Neuronal stem cell (in vitro differentiated cells): ENCODE results near the gene TASP1.

Experiments
- DNase-seq: peaks from one replicate; pipeline ENCODE4 v3.0.0-alpha.2; 2013; ENCODE audit warnings: low spot score
- H2AFZ ChIP-seq: one replicate; pipeline ENCODE4 v1.6.1; 2013; ENCODE audit warnings: mild to moderate bottlenecking, low read length, inconsistent platforms
- H2AK5ac ChIP-seq: 2 replicates; pipeline ENCODE4 v1.6.1; 2013; ENCODE audit warnings: low read depth, mild to moderate bottlenecking, inconsistent platforms, low read length, moderate library complexity, mixed read lengths
- H2BK120ac ChIP-seq: 2 replicates; pipeline ENCODE4 v1.6.1; 2013; ENCODE audit warnings: low read depth, mild to moderate bottlenecking, inconsistent platforms, low read length, moderate library complexity, mixed read lengths
- H2BK12ac ChIP-seq: one replicate; pipeline ENCODE4 v1.6.1; 2013; ENCODE audit warnings: low read length, inconsistent platforms
- H2BK15ac ChIP-seq: 2 replicates; pipeline ENCODE4 v1.6.1; 2013; ENCODE audit warnings: mild to moderate bottlenecking, low read length, inconsistent platforms, mixed read lengths
- H2BK5ac ChIP-seq: one replicate; pipeline ENCODE4 v1.6.1; 2013; ENCODE audit warnings: inconsistent platforms, mild to moderate bottlenecking, low read length, moderate library complexity
- H3K14ac ChIP-seq: one replicate; pipeline ENCODE4 v1.6.1; 2013; ENCODE audit warnings: low read length, inconsistent platforms
- H3K18ac ChIP-seq: 2 replicates; pipeline ENCODE4 v1.6.1; 2013; ENCODE audit warnings: low read length, inconsistent platforms
- H3K23ac ChIP-seq: 2 replicates; pipeline ENCODE4 v1.6.1; 2013; ENCODE audit warnings: low read depth, mild to moderate bottlenecking, mixed read lengths, low read length, inconsistent platforms; ENCODE audit not compliant: poor library complexity
- H3K27ac ChIP-seq: replicated peaks from 3 replicates; pipeline ENCODE4 v1.5.1; 2013; ENCODE audit warnings: low read length, inconsistent platforms
- H3K27me3 ChIP-seq, 3 experiments: 2 replicates each; pipeline ENCODE4 v1.6.1; 2013; ENCODE audit warnings: low read length in 3 of 3, mild to moderate bottlenecking in 2 of 3, inconsistent platforms in 1 of 3, low read depth in 1 of 3, mixed read lengths in 1 of 3, moderate library complexity in 1 of 3; ENCODE audit not compliant: control insufficient read depth in 3 of 3, insufficient read depth in 3 of 3
- H3K36me3 ChIP-seq, 2 donors: replicated peaks in 1 of 2; 2 replicates each; pipeline ENCODE4 v1.6.1; 2013; ENCODE audit warnings: low read length in 2 of 2; ENCODE audit not compliant: control insufficient read depth in 2 of 2, insufficient read depth in 2 of 2
- H3K4ac ChIP-seq: 2 replicates; pipeline ENCODE4 v1.6.1; 2013; ENCODE audit warnings: inconsistent platforms, mild to moderate bottlenecking, low read length, moderate library complexity
- H3K4me1 ChIP-seq, 2 donors: 1 replicate in 1 of 2; 2 replicates in 1 of 2; pipeline ENCODE4 v1.6.1; 2013; ENCODE audit warnings: low read length in 2 of 2, low read depth in 1 of 2; ENCODE audit not compliant: control insufficient read depth in 2 of 2, insufficient read depth in 1 of 2
- H3K4me2 ChIP-seq: one replicate; pipeline ENCODE4 v1.6.1; 2013; ENCODE audit warnings: mild to moderate bottlenecking, low read length, inconsistent platforms; ENCODE audit not compliant: insufficient read depth, poor library complexity, severe bottlenecking
- H3K4me3 ChIP-seq, 2 donors: 2 replicates each; pipeline ENCODE4 v1.5.1; 2013; ENCODE audit warnings: low read length in 2 of 2, mild to moderate bottlenecking in 2 of 2, inconsistent platforms in 1 of 2, moderate library complexity in 1 of 2
- H3K79me1 ChIP-seq: one replicate; pipeline ENCODE4 v1.6.1; 2013; ENCODE audit warnings: low read depth, mild to moderate bottlenecking, inconsistent platforms, low read length, moderate library complexity
- H3K9ac ChIP-seq: one replicate; pipeline ENCODE4 v1.6.1; 2013; ENCODE audit warnings: mild to moderate bottlenecking, low read depth, low read length, inconsistent platforms; ENCODE audit not compliant: poor library complexity
- H3K9me3 ChIP-seq, 2 donors: replicated peaks in 1 of 2; 2 replicates each; pipeline versions ENCODE3 to v1.6.1; 2013; ENCODE audit warnings: low read length in 2 of 2, mild to moderate bottlenecking in 2 of 2, inconsistent platforms in 1 of 2, low read depth in 1 of 2, mixed read lengths in 1 of 2, moderate library complexity in 1 of 2; ENCODE audit not compliant: control insufficient read depth in 2 of 2, insufficient read depth in 1 of 2
- H4K8ac ChIP-seq: one replicate; pipeline ENCODE4 v1.6.1; 2013; ENCODE audit warnings: low read depth, mild to moderate bottlenecking, inconsistent platforms, low read length, moderate library complexity
- H4K91ac ChIP-seq: one replicate; pipeline ENCODE4 v1.6.1; 2013; ENCODE audit warnings: low read length, low read depth, mild to moderate bottlenecking, inconsistent platforms; ENCODE audit not compliant: poor library complexity
- WGBS, 2 donors: extraction: QIAGEN DNeasy Blood & Tissue Kit; methylation state at CpG; one replicate each; pipeline ENCODE4 v1.1.7; 2013; ENCODE audit warnings: missing lambda C conversion rate in 2 of 2, mixed read lengths in 1 of 2; ENCODE audit not compliant: insufficient read length in 2 of 2, insufficient replicate concordance in 1 of 2; ENCODE audit errors: extremely low coverage in 2 of 2; 5-methylcytosine and 5-hydroxymethylcytosine counted together

Gene TASP1

GRCh38 chr20:13676682-13677081 is 38.0 kb upstream of the TASP1 start:
- no peak overlapping the region for H2BK12ac ChIP-seq
- H3K4me3 ChIP-seq: no peak overlapping the region
- H3K9ac ChIP-seq: no peak overlapping the region
- no peak overlapping the region for H3K23ac ChIP-seq
- H4K91ac ChIP-seq: no peak overlapping the region
- no peak overlapping the region for H3K27ac ChIP-seq
- no peak overlapping the region for H3K4ac ChIP-seq
- H4K8ac ChIP-seq: no peak overlapping the region
- peaks cover 0 to 2% of the 10 kb centered on the region in 2 donors for H3K4me1 ChIP-seq
- H3K14ac ChIP-seq: no peak overlapping the region
- H2AK5ac ChIP-seq: no peak overlapping the region
- no peak overlapping the region for H3K4me2 ChIP-seq
- H3K27me3 ChIP-seq: no peaks in the 10 kb centered on the region
- DNase-seq: no peak
- no peak overlapping the region for H2BK5ac ChIP-seq
- H3K79me1 ChIP-seq: no peaks in the 10 kb centered on the region
- no peak overlapping the region for H2BK120ac ChIP-seq
- H2BK15ac ChIP-seq: no peak overlapping the region
- no peaks in the 10 kb centered on the region for H3K9me3 ChIP-seq
- no CpG with 5 or more reads among the region's 3 CpGs for WGBS, 2 donors
- H2AFZ ChIP-seq: no peak overlapping the region
- no peak overlapping the region for H3K18ac ChIP-seq
- H3K36me3 ChIP-seq: no peaks in the 10 kb centered on the region

- Histone ChIP-seq H3K23ac (no peak overlapping the region), H3K4me3 (no peak overlapping the region)
- whole genome bisulfite sequencing, 2 donors: no CpG with 5 or more reads among the region's 3 CpGs
Observed at GRCh38 chr20:13672690-13673089, 34.0 kb upstream of the TASP1 start.

GRCh38 chr20:13671916-13672378 is 33.2 kb upstream of the TASP1 start:
- Histone ChIP-seq H3K14ac (no peak overlapping the region), H3K4me3 (no peak overlapping the region), H2AFZ (no peak overlapping the region), H4K8ac (no peak overlapping the region), H2AK5ac (no peak overlapping the region), H3K4me1 (peaks cover 0 to 2% of the 10 kb centered on the region in 2 donors), H4K91ac (no peak overlapping the region), H3K27me3 (peaks cover 0 to 6% (median 0%) of the 10 kb centered on the region in 3 experiments), H3K18ac (no peak overlapping the region), H2BK12ac (no peak overlapping the region), H3K36me3 (no peaks in the 10 kb centered on the region), H2BK120ac (no peak overlapping the region), H3K79me1 (no peaks in the 10 kb centered on the region), H2BK5ac (no peak overlapping the region), H3K9me3 (no peaks in the 10 kb centered on the region), H2BK15ac (no peak overlapping the region), H3K9ac (no peak overlapping the region), H3K4me2 (no peak overlapping the region), H3K4ac (no peak overlapping the region), H3K23ac (no peak overlapping the region), H3K27ac (no peak overlapping the region)
- DNase-seq: no peak
- no CpG with 5 or more reads among the region's 1 CpG for WGBS, 2 donors

More at GRCh38 chr20:13672690-13673089, 34.0 kb upstream of the TASP1 start:
- no peak overlapping the region for H3K9ac ChIP-seq
- no peaks in the 10 kb centered on the region for H3K79me1 ChIP-seq
- no peak overlapping the region for H4K8ac ChIP-seq
- H2BK12ac ChIP-seq: no peak overlapping the region
- no peak for DNase-seq
- no peak overlapping the region for H3K27ac ChIP-seq
- H3K14ac ChIP-seq: no peak overlapping the region
- H2BK5ac ChIP-seq: no peak overlapping the region
- H3K9me3 ChIP-seq: no peaks in the 10 kb centered on the region
- no peak overlapping the region for H3K4me2 ChIP-seq
- H4K91ac ChIP-seq: no peak overlapping the region
- no peak overlapping the region for H2AK5ac ChIP-seq
- H3K18ac ChIP-seq: no peak overlapping the region
- no peak overlapping the region for H2BK120ac ChIP-seq
- H3K36me3 ChIP-seq: no peaks in the 10 kb centered on the region
- H3K4ac ChIP-seq: no peak overlapping the region
- no peak overlapping the region for H2BK15ac ChIP-seq
- no peak overlapping the region for H2AFZ ChIP-seq
- H3K4me1 ChIP-seq: peaks cover 0 to 2% of the 10 kb centered on the region in 2 donors
- peaks cover 0 to 6% (median 0%) of the 10 kb centered on the region in 3 experiments for H3K27me3 ChIP-seq

GRCh38 chr20:13671512-13671911 is 32.8 kb upstream of the TASP1 start:
- Histone ChIP-seq H3K9ac (no peak overlapping the region), H3K4me3 (no peak overlapping the region), H3K9me3 (no peaks in the 10 kb centered on the region), H3K79me1 (no peaks in the 10 kb centered on the region), H2BK5ac (no peak overlapping the region), H3K4ac (no peak overlapping the region), H2BK120ac (no peak overlapping the region), H3K23ac (no peak overlapping the region), H2AK5ac (no peak overlapping the region), H3K27me3 (peaks cover 0 to 6% (median 0%) of the 10 kb centered on the region in 3 experiments), H3K27ac (no peak overlapping the region), H2BK15ac (no peak overlapping the region), H2BK12ac (no peak overlapping the region), H3K4me2 (no peak overlapping the region), H3K36me3 (no peaks in the 10 kb centered on the region), H2AFZ (no peak overlapping the region), H3K18ac (no peak overlapping the region), H4K91ac (no peak overlapping the region), H3K14ac (no peak overlapping the region), H4K8ac (no peak overlapping the region), H3K4me1 (peaks cover 0 to 2% of the 10 kb centered on the region in 2 donors)
- no peak for DNase-seq
- no CpG with 5 or more reads among the region's 2 CpGs for WGBS, 2 donors
